Upper lobe of right lung (tissue), 1 donor: ENCODE measurements around the gene PREP. TPM values are rescaled to one million over a fixed set of nuclear protein-coding genes. Genes with fewer than 3 reads are reported as not detected.

Source experiments
- ATAC-seq: fragments of 200-7000 bp; cut with Tn5 transposase; one replicate; pipeline ENCODE4 v1.9.1; 2020; ENCODE audit warnings: mild to moderate bottlenecking, moderate library complexity
- DNase-seq: peaks from one replicate; pipeline ENCODE4 v3.0.0-alpha.2; 2020
- H3K27ac ChIP-seq: fragments of 200-600 bp; one replicate; pipeline ENCODE4 v1.8.0; 2022
- H3K27me3 ChIP-seq: fragments of 200-600 bp; one replicate; pipeline ENCODE4 v1.8.0; 2022; ENCODE audit warnings: mild to moderate bottlenecking
- H3K36me3 ChIP-seq: fragments of 200-600 bp; one replicate; pipeline ENCODE4 v1.8.0; 2022
- H3K4me1 ChIP-seq: fragments of 200-600 bp; one replicate; pipeline ENCODE4 v1.8.0; 2022
- H3K4me3 ChIP-seq: fragments of 200-600 bp; one replicate; pipeline ENCODE4 v1.8.0; 2022; ENCODE audit warnings: mild to moderate bottlenecking
- H3K9me3 ChIP-seq: fragments of 200-600 bp; one replicate; pipeline ENCODE4 v1.8.0; 2022
- CTCF ChIP-seq: fragments of 200-600 bp; IDR thresholded peaks from one replicate; pipeline ENCODE4 v1.8.0; 2022; ENCODE audit warnings: antibody characterized with exemption
- intact Hi-C: fragments of 100-400 bp; cut with DNase I; formaldehyde crosslinking; loops from one replicate; pipeline ENCODE4 v1.11.0; 2022
- total RNA-seq: library from RNA; stranded (reverse); fragmentation: NEBNext Ultra II Directional; extraction: Animal tissue kit (Norgen Biotek cat#: 25700); gene quantifications from one replicate; pipeline ENCODE4 v1.2.1, GENCODE V29; 2021
- donor health status: DM: no; HTN: yes; CAD: no; lungs with severe emphysema.

PREP gene
- total RNA-seq, 1 donor from 2014 or later = 32.9 TPM

GRCh38 chr6:105375797-105376196 lies 27.1 kb downstream of the PREP start:
- Histone ChIP-seq H3K36me3 (peaks cover 46% of the 10 kb centered on the region), H3K4me1 (peaks cover 3% of the 10 kb centered on the region), H3K27ac (no peak overlapping the region), H3K27me3 (no peaks in the 10 kb centered on the region), H3K4me3 (no peak overlapping the region), H3K9me3 (no peaks in the 10 kb centered on the region)
- ATAC-seq = no peak
- DNase-seq = no peak
- TF ChIP-seq CTCF = no peak
- intact Hi-C loops = no loop called here

GRCh38 chr6:105374010-105374420 lies 28.9 kb downstream of the PREP start:
- ATAC-seq (peak; percentile 97), DNase-seq (no peak)
- Histone ChIP-seq H3K4me3 (no peak overlapping the region), H3K27ac (peak overlapping the region; percentile 52), H3K4me1 (peaks cover 3% of the 10 kb centered on the region), H3K9me3 (no peaks in the 10 kb centered on the region), H3K27me3 (no peaks in the 10 kb centered on the region), H3K36me3 (peaks cover 46% of the 10 kb centered on the region)
- intact Hi-C loops = no loop called here
- TF ChIP-seq CTCF = no peak

- ATAC-seq (no peak), DNase-seq (no peak)
- intact Hi-C loops = no loop called here
- Histone ChIP-seq H3K27me3 (no peaks in the 10 kb centered on the region), H3K4me3 (no peak overlapping the region), H3K9me3 (no peaks in the 10 kb centered on the region), H3K36me3 (peaks cover 50% of the 10 kb centered on the region), H3K4me1 (peaks cover 3% of the 10 kb centered on the region), H3K27ac (peak overlapping the region; percentile 52)
- no peak for TF ChIP-seq CTCF
Observed at GRCh38 chr6:105373481-105373880, 29.4 kb downstream of the PREP start.

GRCh38 chr6:105372849-105373182 lies 30.1 kb downstream of the PREP start:
- Histone ChIP-seq H3K9me3 (no peaks in the 10 kb centered on the region), H3K4me1 (peaks cover 3% of the 10 kb centered on the region), H3K36me3 (peaks cover 57% of the 10 kb centered on the region), H3K27ac (no peak overlapping the region), H3K4me3 (no peak overlapping the region), H3K27me3 (no peaks in the 10 kb centered on the region)
- DNase-seq (no peak), ATAC-seq (no peak)
- intact Hi-C loops = no loop called here
- TF ChIP-seq CTCF = no peak

GRCh38 chr6:105372142-105372848 lies 30.6 kb downstream of the PREP start:
- intact Hi-C loops = no loop called here
- Histone ChIP-seq H3K36me3 (peaks cover 58% of the 10 kb centered on the region), H3K4me1 (peaks cover 3% of the 10 kb centered on the region), H3K27me3 (no peaks in the 10 kb centered on the region), H3K4me3 (no peak overlapping the region), H3K27ac (no peak overlapping the region), H3K9me3 (no peaks in the 10 kb centered on the region)
- DNase-seq (no peak), ATAC-seq (no peak)
- TF ChIP-seq CTCF = no peak

GRCh38 chr6:105370351-105370750 lies 32.5 kb downstream of the PREP start:
- DNase-seq (no peak), ATAC-seq (no peak)
- Histone ChIP-seq H3K27me3 (no peaks in the 10 kb centered on the region), H3K36me3 (peaks cover 63% of the 10 kb centered on the region), H3K4me3 (no peak overlapping the region), H3K4me1 (peaks cover 3% of the 10 kb centered on the region), H3K9me3 (no peaks in the 10 kb centered on the region), H3K27ac (no peak overlapping the region)
- intact Hi-C loops = no loop called here
- TF ChIP-seq CTCF = no peak
